ENCODE measurements around the gene EYS. TPM values are rescaled to one million over a fixed set of nuclear protein-coding genes. Genes with fewer than 3 reads are reported as not detected.

EYS gene
- total RNA-seq, 1 experiment from 2014 or later = not detected

GRCh38 chr6:64553249-64553786, 1153.7 kb downstream of the EYS start:
- Mint-ChIP-seq H3K27ac (ENCODE audit: unreplicated experiment) (no peak overlapping the region), H3K4me3 (ENCODE audit: unreplicated experiment) (no peak overlapping the region), H3K27me3 (ENCODE audit: insufficient read depth, unreplicated experiment) (no peaks in the 10 kb centered on the region), H3K9me3 (ENCODE audit: unreplicated experiment) (no peaks in the 10 kb centered on the region), H3K4me1 (ENCODE audit: low read depth, unreplicated experiment) (no peaks in the 10 kb centered on the region), H3K36me3 (ENCODE audit: insufficient read depth, unreplicated experiment) (no peaks in the 10 kb centered on the region)
- no peaks in the 10 kb centered on the region for H3K36me3 ChIP-seq (ENCODE audit: control insufficient read depth, insufficient read depth, low read length)
- no peaks in the 10 kb centered on the region for H3K4me1 ChIP-seq
- TF ChIP-seq, protein P1, sequence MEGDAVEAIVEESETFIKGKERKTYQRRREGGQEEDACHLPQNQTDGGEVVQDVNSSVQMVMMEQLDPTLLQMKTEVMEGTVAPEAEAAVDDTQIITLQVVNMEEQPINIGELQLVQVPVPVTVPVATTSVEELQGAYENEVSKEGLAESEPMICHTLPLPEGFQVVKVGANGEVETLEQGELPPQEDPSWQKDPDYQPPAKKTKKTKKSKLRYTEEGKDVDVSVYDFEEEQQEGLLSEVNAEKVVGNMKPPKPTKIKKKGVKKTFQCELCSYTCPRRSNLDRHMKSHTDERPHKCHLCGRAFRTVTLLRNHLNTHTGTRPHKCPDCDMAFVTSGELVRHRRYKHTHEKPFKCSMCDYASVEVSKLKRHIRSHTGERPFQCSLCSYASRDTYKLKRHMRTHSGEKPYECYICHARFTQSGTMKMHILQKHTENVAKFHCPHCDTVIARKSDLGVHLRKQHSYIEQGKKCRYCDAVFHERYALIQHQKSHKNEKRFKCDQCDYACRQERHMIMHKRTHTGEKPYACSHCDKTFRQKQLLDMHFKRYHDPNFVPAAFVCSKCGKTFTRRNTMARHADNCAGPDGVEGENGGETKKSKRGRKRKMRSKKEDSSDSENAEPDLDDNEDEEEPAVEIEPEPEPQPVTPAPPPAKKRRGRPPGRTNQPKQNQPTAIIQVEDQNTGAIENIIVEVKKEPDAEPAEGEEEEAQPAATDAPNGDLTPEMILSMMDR (IDR thresholded peaks at IDR 0.05; ENCODE audit: insufficient read depth in 1 of 2, low read depth in 1 of 2, low read length in 1 of 2, severe bottlenecking in 1 of 2, unreplicated experiment in 1 of 2) = no peak
- no peaks in the 10 kb centered on the region for H3K27me3 ChIP-seq (replicated peaks; ENCODE audit: control insufficient read depth, insufficient read depth, low read length)
- no peak for DNase-seq
- intact Hi-C loops (cut with micrococcal nuclease; ENCODE audit: unreplicated experiment) = no loop called here
- CTCF ChIA-PET = no interaction called here
- no peaks in the 10 kb centered on the region for H3K9me3 ChIP-seq
- no TSS peak for BruUV-seq (replicated peaks)
- no peak overlapping the region for H3K4me3 ChIP-seq (ENCODE audit: low read depth, low read length)
- POLR2A ChIA-PET = no interaction called here

DNA sequence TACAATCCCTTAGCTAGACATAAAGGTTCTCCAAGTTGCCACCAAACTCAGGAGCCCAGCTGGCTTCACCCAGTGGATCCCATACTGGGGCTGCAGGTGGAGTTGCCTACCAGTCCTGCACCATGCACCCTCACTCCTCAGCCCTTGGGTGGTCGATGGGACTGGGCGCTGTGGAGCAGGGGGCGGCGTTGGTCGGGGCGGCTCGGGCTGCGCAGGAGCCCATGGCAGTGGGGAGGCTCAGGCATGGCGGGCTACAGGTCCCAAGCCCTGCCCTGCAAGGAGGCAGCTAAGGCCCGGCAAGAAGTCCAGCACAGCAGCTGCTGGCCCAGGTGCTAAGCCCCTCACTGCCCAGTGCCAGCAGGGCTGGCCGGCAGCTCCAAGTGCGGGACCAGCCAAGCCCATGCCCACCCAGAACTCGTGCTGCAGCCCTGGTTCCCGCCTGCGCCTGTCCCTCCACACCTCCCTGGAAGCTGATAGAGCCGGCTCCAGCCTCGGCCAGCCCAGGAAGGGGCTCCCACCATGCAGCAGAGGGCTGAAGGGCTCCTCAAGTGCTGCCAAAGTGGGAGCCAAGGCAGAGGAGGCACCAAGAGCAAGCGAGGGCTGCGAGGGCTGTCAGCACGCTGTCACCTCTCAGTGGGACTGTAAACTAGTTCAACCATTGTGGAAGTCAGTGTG, 1159.3 kb downstream of the EYS start:
- Mint-ChIP-seq H3K4me3 (ENCODE audit: unreplicated experiment) (no peak overlapping the region), H3K36me3 (ENCODE audit: insufficient read depth, unreplicated experiment) (no peaks in the 10 kb centered on the region), H3K4me1 (ENCODE audit: low read depth, unreplicated experiment) (no peaks in the 10 kb centered on the region), H3K27ac (ENCODE audit: unreplicated experiment) (no peak overlapping the region), H3K27me3 (ENCODE audit: insufficient read depth, unreplicated experiment) (no peaks in the 10 kb centered on the region), H3K9me3 (ENCODE audit: unreplicated experiment) (no peaks in the 10 kb centered on the region)
- DNase-seq = no peak
- Histone ChIP-seq H3K27me3 (replicated peaks; ENCODE audit: control insufficient read depth, insufficient read depth, low read length) (no peaks in the 10 kb centered on the region), H3K4me3 (ENCODE audit: low read depth, low read length) (no peak overlapping the region), H3K9me3 (no peaks in the 10 kb centered on the region), H3K4me1 (no peaks in the 10 kb centered on the region), H3K36me3 (ENCODE audit: control insufficient read depth, insufficient read depth, low read length) (no peaks in the 10 kb centered on the region)
- ChIA-PET POLR2A (no interaction called here), CTCF (no interaction called here)
- no TSS peak for BruUV-seq (replicated peaks)
- TF ChIP-seq, protein P1 (IDR thresholded peaks at IDR 0.05; ENCODE audit: insufficient read depth in 1 of 2, low read depth in 1 of 2, low read length in 1 of 2, severe bottlenecking in 1 of 2, unreplicated experiment in 1 of 2) = no peak
- intact Hi-C loops (cut with micrococcal nuclease; ENCODE audit: unreplicated experiment) = no loop called here

DNA sequence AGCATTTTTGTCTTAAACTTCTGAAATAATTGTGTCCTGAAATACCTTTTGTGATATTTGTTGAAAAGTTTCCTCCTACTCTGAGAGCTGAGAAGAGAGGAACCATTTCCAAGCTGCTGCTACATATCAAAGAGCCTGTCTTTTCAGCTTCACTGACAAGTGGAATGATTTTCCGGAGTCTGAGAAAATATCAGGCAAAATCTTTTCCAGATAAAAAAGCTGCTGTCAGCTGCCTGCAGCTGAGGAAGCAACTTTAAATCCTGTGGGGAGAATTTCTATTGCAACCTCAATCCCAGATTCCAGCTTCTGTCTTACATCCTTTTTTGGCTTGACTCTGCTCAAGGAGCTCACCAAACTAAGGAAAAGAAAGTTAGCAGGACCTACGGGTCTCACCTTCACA, 1167.1 kb downstream of the EYS start:
- BruUV-seq (replicated peaks) = no TSS peak
- intact Hi-C loops (cut with micrococcal nuclease; ENCODE audit: unreplicated experiment) = no loop called here
- Mint-ChIP-seq H3K4me3 (ENCODE audit: unreplicated experiment) (no peak overlapping the region), H3K9me3 (ENCODE audit: unreplicated experiment) (no peaks in the 10 kb centered on the region), H3K4me1 (ENCODE audit: low read depth, unreplicated experiment) (no peaks in the 10 kb centered on the region), H3K27me3 (ENCODE audit: insufficient read depth, unreplicated experiment) (no peaks in the 10 kb centered on the region), H3K36me3 (ENCODE audit: insufficient read depth, unreplicated experiment) (no peaks in the 10 kb centered on the region), H3K27ac (ENCODE audit: unreplicated experiment) (no peak overlapping the region)
- POLR2A ChIA-PET = no interaction called here
- no peak for DNase-seq
- Histone ChIP-seq H3K4me1 (no peaks in the 10 kb centered on the region), H3K27me3 (replicated peaks; ENCODE audit: control insufficient read depth, insufficient read depth, low read length) (no peaks in the 10 kb centered on the region), H3K9me3 (no peaks in the 10 kb centered on the region), H3K36me3 (ENCODE audit: control insufficient read depth, insufficient read depth, low read length) (no peaks in the 10 kb centered on the region), H3K4me3 (ENCODE audit: low read depth, low read length) (no peak overlapping the region)
- CTCF ChIA-PET = no interaction called here
- TF ChIP-seq, protein P1 (IDR thresholded peaks at IDR 0.05; ENCODE audit: insufficient read depth in 1 of 2, low read depth in 1 of 2, low read length in 1 of 2, severe bottlenecking in 1 of 2, unreplicated experiment in 1 of 2) = no peak

Data from Caco-2 (cell line).